HUES6 (cell line): ENCODE measurements around the gene GNG8.

Experiments
- H3K27ac ChIP-seq: 2 replicates; pipeline ENCODE4 v1.7.0; 2013; ENCODE audit warnings: low read depth, mild to moderate bottlenecking, low read length, inconsistent platforms
- H3K27me3 ChIP-seq: 2 replicates; pipeline ENCODE4 v1.6.1; 2013; ENCODE audit warnings: low read length; ENCODE audit not compliant: control insufficient read depth, insufficient read depth
- H3K36me3 ChIP-seq: 2 replicates; pipeline ENCODE4 v1.6.1; 2013; ENCODE audit warnings: low read length; ENCODE audit not compliant: control insufficient read depth, insufficient read depth
- H3K4me1 ChIP-seq: 2 replicates; pipeline ENCODE4 v1.6.1; 2013; ENCODE audit warnings: low read length; ENCODE audit not compliant: control insufficient read depth, insufficient read depth
- H3K4me3 ChIP-seq: 2 replicates; pipeline ENCODE4 v1.5.1; 2013; ENCODE audit warnings: low read depth, low read length
- H3K9ac ChIP-seq: one replicate; pipeline ENCODE4 v1.6.1; 2013; ENCODE audit warnings: mild to moderate bottlenecking, low read length
- H3K9me3 ChIP-seq: 2 replicates; pipeline ENCODE4 v1.6.1; 2013; ENCODE audit warnings: low read depth, low read length; ENCODE audit not compliant: control insufficient read depth, insufficient read depth

Gene GNG8

DNA sequence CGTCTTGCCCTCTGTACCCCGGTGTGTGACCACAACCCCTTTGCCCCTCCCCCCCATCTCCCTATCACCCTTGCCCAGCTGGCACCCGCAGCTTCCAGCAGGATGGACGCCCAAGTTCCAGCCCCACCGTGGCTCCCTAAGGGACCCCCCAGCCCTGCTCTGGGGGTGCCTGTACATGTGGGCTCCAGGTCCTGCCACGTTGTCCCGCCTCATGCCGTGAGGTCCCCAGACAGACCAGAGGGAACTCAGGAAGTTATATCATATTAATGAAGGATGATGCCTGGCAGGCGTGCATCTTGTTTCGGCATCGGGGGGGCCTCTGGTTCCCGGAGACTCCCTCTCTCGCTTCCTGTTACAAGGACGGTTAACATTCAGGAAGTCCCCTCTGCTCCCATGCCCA lies 9.6 kb downstream of the GNG8 start:
- peaks cover under 1% of the 10 kb centered on the region; the same call in 1 of the 2 replicates for H3K27me3 ChIP-seq
- no peak overlapping the region for H3K27ac ChIP-seq
- no peak overlapping the region for H3K9ac ChIP-seq
- no peaks in the 10 kb centered on the region for H3K9me3 ChIP-seq
- H3K4me3 ChIP-seq, result no peak overlapping the region
- H3K4me1 ChIP-seq, result peaks cover 20% of the 10 kb centered on the region
- H3K36me3 ChIP-seq, result no peaks in the 10 kb centered on the region

DNA sequence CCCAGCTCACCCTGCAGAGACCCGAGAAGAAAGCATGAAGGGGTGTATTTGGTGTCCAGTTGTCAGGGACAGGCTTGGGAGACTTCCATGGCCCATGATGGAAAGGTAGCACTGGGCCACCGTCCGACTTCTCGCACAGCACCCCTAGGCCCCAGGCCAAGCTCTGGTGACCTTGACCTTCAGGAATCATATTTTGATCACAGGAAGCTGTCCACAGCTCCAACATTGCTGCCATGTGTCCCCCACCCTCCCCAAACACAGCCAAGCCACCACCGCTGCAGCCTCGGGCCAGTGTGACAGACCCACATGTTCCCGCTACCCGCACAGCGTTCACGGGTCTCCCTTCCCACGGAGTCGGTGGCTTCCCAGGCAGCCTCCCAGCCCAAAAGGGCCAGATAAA lies 10.3 kb downstream of the GNG8 start:
- H3K4me1 ChIP-seq, result peaks cover 19% of the 10 kb centered on the region

DNA sequence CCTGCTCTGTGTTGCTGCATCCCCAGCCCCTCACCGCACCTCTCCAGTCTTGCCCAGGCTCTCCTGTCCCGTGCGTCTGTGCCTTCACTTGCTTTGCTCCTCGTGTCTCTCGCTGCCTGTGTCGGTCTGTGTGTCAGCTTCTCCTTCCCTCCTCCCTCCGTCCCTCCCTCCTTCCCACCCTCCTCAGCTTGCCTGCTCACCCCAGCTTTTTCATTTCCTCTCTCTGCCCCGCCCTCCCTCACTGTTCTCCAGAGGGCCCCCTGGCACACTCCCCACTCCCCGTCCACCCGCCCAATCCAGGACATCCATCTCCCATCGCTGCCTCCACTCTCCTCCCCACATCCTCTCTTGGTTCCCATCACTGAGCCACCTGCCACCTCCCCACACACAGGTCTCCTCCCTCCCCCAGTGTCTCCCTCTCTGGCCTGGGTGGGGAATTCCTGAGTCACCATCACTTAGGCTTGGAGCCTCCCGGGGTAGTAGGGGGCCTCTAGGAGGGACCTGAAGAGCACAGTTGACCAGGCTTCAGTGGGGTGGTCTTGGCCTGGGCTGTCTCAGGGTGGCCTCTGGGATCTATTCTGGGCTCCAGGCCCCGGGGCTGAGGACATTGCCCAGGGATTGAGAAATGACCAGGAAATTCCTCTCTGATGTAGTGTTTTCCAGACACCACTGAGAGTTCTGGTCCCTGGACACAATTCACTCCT lies 10.9 kb downstream of the GNG8 start, which contains the start of gene PTGIR:
Gene PTGIR (minus strand): TSS at position 132 of the 704 bp plus-strand sequence. CDS start 864 bp downstream, outside the sequence.
- no peaks in the 10 kb centered on the region for H3K36me3 ChIP-seq
- no peaks in the 10 kb centered on the region for H3K9me3 ChIP-seq
- no peak within 1 kb of the TSS for H3K9ac ChIP-seq
- H3K4me1 ChIP-seq, result peaks cover 17% of the 10 kb centered on the region
- H3K27ac ChIP-seq, result no peak within 1 kb of the TSS
- H3K4me3 ChIP-seq, result no peak within 1 kb of the TSS
- no peaks in the 10 kb centered on the region for H3K27me3 ChIP-seq

More for the DNA sequence above, 10.3 kb downstream of the GNG8 start:
- Histone ChIP-seq H3K27me3 (no peaks in the 10 kb centered on the region), H3K36me3 (no peaks in the 10 kb centered on the region), H3K27ac (no peak overlapping the region), H3K4me3 (no peak overlapping the region), H3K9me3 (no peaks in the 10 kb centered on the region), H3K9ac (no peak overlapping the region)

DNA sequence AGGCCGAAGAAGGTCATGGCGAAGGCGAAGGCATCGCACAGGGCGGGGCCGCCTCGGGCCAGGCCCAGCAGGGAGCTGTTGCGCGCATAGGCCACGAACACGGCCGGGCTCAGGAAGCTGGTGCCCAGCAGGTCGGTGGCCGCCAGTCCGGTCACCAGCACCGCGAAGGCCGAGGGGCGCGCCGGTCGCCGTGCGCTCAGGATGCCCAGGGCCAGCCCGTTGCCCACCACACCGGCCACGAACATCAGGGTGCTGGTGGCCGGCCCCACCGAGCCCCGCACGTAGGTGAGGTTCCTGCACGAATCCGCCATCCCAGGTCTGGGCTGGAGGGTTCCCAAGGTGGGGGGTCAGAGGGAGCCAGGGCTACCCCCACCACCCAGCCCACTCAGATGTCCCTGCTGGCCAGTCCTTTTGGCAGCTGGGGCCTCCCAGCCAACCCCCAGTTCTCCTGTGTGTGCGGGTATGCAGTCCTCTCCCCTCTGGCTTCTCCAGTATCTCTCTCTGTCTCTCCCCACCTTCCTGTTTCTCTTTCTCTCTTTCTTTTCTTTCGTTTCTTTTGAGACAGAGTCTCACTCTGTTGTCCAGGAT lies 12.0 kb downstream of the GNG8 start:
- Histone ChIP-seq H3K4me1 (peaks cover 17% of the 10 kb centered on the region), H3K27ac (no peak overlapping the region), H3K36me3 (no peaks in the 10 kb centered on the region)

DNA sequence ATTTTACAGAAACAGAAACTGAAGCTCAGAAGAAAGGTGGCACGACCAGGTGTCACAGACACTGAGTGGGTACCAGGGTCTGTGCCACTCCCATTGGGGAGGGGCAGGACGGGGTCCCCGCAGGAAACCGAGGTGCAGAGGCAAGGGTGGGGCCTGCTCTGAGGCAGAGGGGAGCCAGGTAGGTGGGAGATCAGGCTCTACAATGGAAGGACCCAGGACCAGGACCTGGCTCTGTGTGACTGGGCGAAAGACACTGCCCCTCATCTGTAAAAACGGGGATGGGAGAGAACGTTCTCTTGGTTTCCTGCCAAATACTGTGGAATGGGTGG lies 13.9 kb downstream of the GNG8 start:
- Histone ChIP-seq H3K4me3 (no peak overlapping the region), H3K4me1 (peaks cover 15% of the 10 kb centered on the region), H3K27me3 (no peaks in the 10 kb centered on the region), H3K9ac (no peak overlapping the region), H3K36me3 (no peaks in the 10 kb centered on the region), H3K27ac (no peak overlapping the region), H3K9me3 (no peaks in the 10 kb centered on the region)

More for the DNA sequence above, 12.0 kb downstream of the GNG8 start:
- H3K9me3 ChIP-seq, result no peaks in the 10 kb centered on the region
- no peak overlapping the region for H3K4me3 ChIP-seq
- H3K9ac ChIP-seq, result no peak overlapping the region
- no peaks in the 10 kb centered on the region for H3K27me3 ChIP-seq

DNA sequence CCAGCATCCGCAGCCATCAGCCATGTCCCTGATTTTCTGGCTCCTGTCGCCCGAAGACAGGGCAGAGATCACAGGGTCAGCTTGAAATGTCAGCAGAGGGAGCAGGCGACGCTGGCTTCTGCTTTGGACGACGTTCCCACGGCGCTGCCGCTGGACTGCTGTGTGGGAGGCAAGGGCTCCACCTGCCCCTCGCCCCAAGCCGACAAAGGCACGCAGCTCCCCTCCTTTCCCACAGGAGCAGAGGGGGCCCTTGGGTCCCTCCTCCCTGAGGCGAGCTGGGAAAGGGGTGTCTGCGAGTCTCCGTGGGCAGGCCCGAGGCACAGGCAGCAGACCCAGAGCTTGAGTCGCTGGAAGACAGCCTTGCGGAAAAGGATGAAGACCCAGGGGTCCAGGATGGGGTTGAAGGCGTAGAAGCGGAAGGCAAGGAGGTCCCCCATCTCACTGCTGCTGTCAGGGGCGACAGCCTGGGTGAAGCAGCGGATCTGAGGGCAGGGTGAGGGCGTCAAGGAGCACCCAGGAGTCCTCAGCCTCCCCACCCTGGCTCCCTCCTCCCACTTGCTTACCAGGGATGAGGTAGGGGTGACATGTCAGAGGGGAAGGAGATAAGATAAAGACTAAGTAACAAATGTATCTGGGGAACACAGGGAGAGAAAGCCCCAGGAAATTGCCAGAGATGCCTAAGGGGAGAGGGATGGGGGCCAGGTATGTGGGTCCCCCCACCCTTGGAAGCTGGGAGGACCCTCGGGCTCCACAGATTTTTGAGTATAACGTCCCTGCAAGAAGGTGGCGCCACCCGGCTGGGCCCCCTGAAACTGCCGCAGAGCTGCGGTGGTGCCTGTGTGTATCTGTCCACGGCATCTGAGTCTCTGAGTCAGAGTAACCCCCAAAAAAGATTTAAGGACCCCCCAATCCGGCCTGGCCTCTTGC lies 14.5 kb downstream of the GNG8 start:
- Histone ChIP-seq H3K9ac (no peak overlapping the region), H3K27ac (no peak overlapping the region), H3K9me3 (no peaks in the 10 kb centered on the region), H3K36me3 (no peaks in the 10 kb centered on the region), H3K4me3 (no peak overlapping the region), H3K27me3 (no peaks in the 10 kb centered on the region), H3K4me1 (peaks cover 19% of the 10 kb centered on the region)

DNA sequence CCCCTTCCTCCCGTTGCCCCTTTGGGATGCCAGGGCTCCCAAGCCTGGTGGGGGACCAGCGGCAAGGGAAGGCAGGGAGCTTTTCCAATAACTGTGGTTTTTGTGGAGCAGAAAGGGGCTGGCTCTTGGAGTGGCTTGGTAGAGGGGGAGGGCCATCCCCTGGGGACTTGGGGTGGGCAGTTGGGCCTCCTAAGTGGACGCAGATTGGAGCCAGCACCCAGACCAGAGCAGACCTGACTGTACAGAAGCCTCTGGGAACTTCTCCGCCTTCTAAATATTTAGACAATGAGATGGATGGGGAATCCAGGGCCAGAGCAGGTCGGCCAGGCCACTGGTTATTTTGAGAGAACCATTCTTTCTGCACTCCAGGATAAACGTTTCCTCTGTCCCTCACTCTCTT lies 15.3 kb downstream of the GNG8 start:
- H3K4me3 ChIP-seq, result no peak overlapping the region
- no peak overlapping the region for H3K9ac ChIP-seq
- no peak overlapping the region for H3K27ac ChIP-seq
- H3K36me3 ChIP-seq, result no peaks in the 10 kb centered on the region
- no peaks in the 10 kb centered on the region for H3K27me3 ChIP-seq
- H3K4me1 ChIP-seq, result peaks cover 19% of the 10 kb centered on the region
- H3K9me3 ChIP-seq, result no peaks in the 10 kb centered on the region

DNA sequence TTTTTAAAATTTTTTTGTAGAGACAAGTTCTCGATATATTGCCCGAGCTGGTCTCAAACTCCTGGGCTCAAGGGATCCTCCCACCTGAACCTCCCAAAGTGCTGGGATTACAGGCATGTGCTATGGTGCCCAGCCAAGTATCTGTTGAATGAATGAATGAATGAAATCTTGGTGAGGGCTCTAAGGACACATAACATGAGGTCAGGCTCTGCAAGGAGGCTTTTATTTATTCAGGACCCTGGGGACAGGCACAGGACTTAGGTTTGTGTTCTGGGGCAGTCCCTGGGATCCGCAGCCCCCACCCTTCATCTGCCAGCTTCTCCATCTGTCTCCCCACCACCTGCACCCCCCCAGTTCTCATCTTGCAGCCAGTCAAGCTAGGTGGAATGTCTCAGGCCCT lies 15.7 kb downstream of the GNG8 start:
- Histone ChIP-seq H3K9ac (no peak overlapping the region), H3K4me1 (peaks cover 19% of the 10 kb centered on the region), H3K9me3 (no peaks in the 10 kb centered on the region), H3K27me3 (no peaks in the 10 kb centered on the region), H3K27ac (no peak overlapping the region), H3K4me3 (no peak overlapping the region), H3K36me3 (no peaks in the 10 kb centered on the region)

DNA sequence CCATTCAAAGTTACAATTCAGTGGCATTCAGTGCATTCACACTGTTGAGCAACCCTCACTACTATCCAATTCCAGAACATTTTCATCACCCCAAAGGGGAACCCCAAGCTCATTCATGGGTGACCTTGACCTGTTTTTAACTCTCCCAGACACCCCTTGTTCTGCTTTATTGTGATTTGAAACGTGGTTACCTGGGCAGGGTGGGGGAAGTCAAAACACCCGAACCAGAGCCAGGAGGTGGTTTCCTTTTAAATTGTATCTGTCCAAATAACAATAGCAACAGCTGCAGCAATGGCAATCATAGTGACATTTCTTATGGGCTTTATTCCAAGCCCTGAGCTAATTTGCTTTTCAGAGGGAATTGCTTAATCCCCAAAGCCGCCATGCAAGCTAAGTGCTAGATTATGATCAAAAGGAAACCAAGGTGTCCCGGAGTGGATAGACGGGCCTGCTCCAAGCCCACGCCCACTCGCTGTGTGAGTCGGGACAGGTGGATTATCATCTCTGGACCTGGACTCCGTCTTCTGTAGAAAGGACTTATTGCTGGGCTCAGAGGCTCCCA lies 17.3 kb downstream of the GNG8 start:
- no peaks in the 10 kb centered on the region for H3K9me3 ChIP-seq
- no peaks in the 10 kb centered on the region for H3K27me3 ChIP-seq
- H3K9ac ChIP-seq, result no peak overlapping the region
- no peaks in the 10 kb centered on the region for H3K36me3 ChIP-seq
- H3K4me3 ChIP-seq, result no peak overlapping the region
- no peak overlapping the region for H3K27ac ChIP-seq
- peaks cover 14% of the 10 kb centered on the region for H3K4me1 ChIP-seq

DNA sequence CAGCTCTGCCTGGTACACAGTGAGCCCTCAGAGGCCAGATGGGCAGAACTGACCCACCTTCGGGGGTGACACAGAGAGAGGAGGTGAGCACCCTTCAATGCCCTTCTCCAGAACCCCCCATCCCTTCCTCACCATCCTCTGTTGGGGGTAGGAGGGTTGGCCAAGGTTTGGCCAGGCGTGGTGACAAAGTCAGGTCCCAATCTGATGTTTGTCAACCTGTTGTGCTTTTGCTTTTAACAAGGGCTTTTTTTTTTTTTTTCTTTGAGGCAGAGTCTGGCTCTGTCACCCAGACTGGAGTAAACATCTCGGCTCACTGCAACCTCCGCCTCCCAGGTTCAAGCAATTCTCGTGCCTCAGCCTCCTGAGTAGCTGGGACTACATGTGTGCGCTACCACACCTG lies 18.4 kb downstream of the GNG8 start:
- no peaks in the 10 kb centered on the region for H3K36me3 ChIP-seq
- no peak overlapping the region for H3K27ac ChIP-seq
- H3K27me3 ChIP-seq, result no peaks in the 10 kb centered on the region
- H3K9ac ChIP-seq, result no peak overlapping the region
- peaks cover 17% of the 10 kb centered on the region for H3K4me1 ChIP-seq
- H3K4me3 ChIP-seq, result no peak overlapping the region
- H3K9me3 ChIP-seq, result no peaks in the 10 kb centered on the region
